Natural killer cell (primary cell): ENCODE measurements around the gene ADGRG6. TPM values are rescaled to one million over a fixed set of nuclear protein-coding genes. Genes with fewer than 3 reads are reported as not detected.

ENCODE experiments used
- ATAC-seq, 3 donors: fragments of 150-1000 bp in 2 of 3; fragments of 200-7000 bp in 1 of 3; cut with Tn5 transposase; 1 replicate in 1 of 3; 2 replicates in 2 of 3; pipeline ENCODE4 v1.10.0; 2021; ENCODE audit warnings: mild to moderate bottlenecking in 2 of 3, moderate library complexity in 2 of 3
- DNase-seq, 2 donors: peaks; one replicate each; pipeline versions ENCODE4 v3.0.0 to v3.0.0-alpha.2; 2013 to 2021; ENCODE audit warnings: mixed read lengths in 1 of 2
- H3K27ac ChIP-seq: one replicate; pipeline ENCODE4 v1.5.1; 2013; ENCODE audit warnings: mild to moderate bottlenecking, low read length
- H3K27me3 ChIP-seq: one replicate; pipeline ENCODE4 v1.6.1; 2013; ENCODE audit warnings: low read length; ENCODE audit not compliant: control insufficient read depth, insufficient read depth
- H3K36me3 ChIP-seq: one replicate; pipeline ENCODE4 v1.6.1; 2013; ENCODE audit warnings: low read length; ENCODE audit not compliant: control insufficient read depth, insufficient read depth
- H3K4me1 ChIP-seq: one replicate; pipeline ENCODE4 v1.6.1; 2013; ENCODE audit warnings: low read length; ENCODE audit not compliant: control insufficient read depth, insufficient read depth
- H3K4me3 ChIP-seq: one replicate; pipeline ENCODE4 v1.5.1; 2013; ENCODE audit warnings: low read length
- H3K9me3 ChIP-seq: one replicate; pipeline ENCODE4 v1.6.1; 2013; ENCODE audit warnings: low read length; ENCODE audit not compliant: control insufficient read depth, insufficient read depth
- H3K27ac Mint-ChIP-seq, 2 donors: one replicate each; pipeline ENCODE4 v1.8.0; 2022; ENCODE audit warnings: mild to moderate bottlenecking in 2 of 2, mixed read lengths in 2 of 2, moderate library complexity in 1 of 2
- H3K27me3 Mint-ChIP-seq, 2 donors: one replicate each; pipeline ENCODE4 v1.8.0; 2022; ENCODE audit warnings: low read depth in 2 of 2, mixed read lengths in 2 of 2
- H3K36me3 Mint-ChIP-seq: one replicate; pipeline ENCODE4 v1.8.0; 2022; ENCODE audit warnings: mixed read lengths
- H3K4me1 Mint-ChIP-seq, 2 donors: one replicate each; pipeline ENCODE4 v1.8.0; 2022; ENCODE audit warnings: mixed read lengths in 2 of 2
- H3K4me3 Mint-ChIP-seq: one replicate; pipeline ENCODE4 v1.8.0; 2022; ENCODE audit warnings: mild to moderate bottlenecking, moderate library complexity, mixed read lengths
- H3K9me3 Mint-ChIP-seq, 2 donors: one replicate each; pipeline ENCODE4 v1.8.0; 2022; ENCODE audit warnings: mixed read lengths in 2 of 2
- CTCF ChIP-seq: fragments of 200-600 bp; IDR thresholded peaks from one replicate; pipeline ENCODE4 v1.8.0; 2022; ENCODE audit warnings: antibody characterized with exemption
- WGBS: methylation state at CpG from one replicate; pipeline ENCODE4 v1.1.7; 2013; ENCODE audit warnings: missing lambda C conversion rate; ENCODE audit not compliant: insufficient coverage; 5-methylcytosine and 5-hydroxymethylcytosine counted together
- intact Hi-C: fragments of 100-400 bp; cut with micrococcal nuclease; formaldehyde crosslinking; loops from one replicate; pipeline ENCODE4 v1.14.2; 2022
- total RNA-seq, 4 donors: library from RNA; stranded (reverse); fragments of 120-200 nt in 1 of 4; gene quantifications; one replicate each; pipeline versions ENCODE4 v1.2.3 to v1.2.4, GENCODE V29; 2013 to 2022

Gene ADGRG6
- total RNA-seq, 3 donors from 2014 or later (not counting 1 experiment from before 2014, with no cell fraction given) = 0.05 to 0.24 TPM; not detected in 1

GRCh38 chr6:142355520-142356174, 53.8 kb downstream of the ADGRG6 start:
- intact Hi-C loops = no loop called here
- H3K4me3 Mint-ChIP-seq = no peak overlapping the region
- 1% methylated on average over 6 of the region's 7 CpGs for WGBS
- TF ChIP-seq CTCF = no peak
- DNase-seq (peak in 1 of 2 donors; percentile 37), ATAC-seq (no peak)
- H3K27me3 Mint-ChIP-seq = peaks cover 0 to 3% of the 10 kb centered on the region in 2 donors
- H3K9me3 ChIP-seq = no peaks in the 10 kb centered on the region
- H3K27me3 ChIP-seq = peaks cover 2% of the 10 kb centered on the region
- no peaks in the 10 kb centered on the region for H3K4me1 Mint-ChIP-seq
- no peaks in the 10 kb centered on the region for H3K36me3 ChIP-seq
- no peaks in the 10 kb centered on the region for H3K36me3 Mint-ChIP-seq
- H3K4me1 ChIP-seq = no peaks in the 10 kb centered on the region
- no peak overlapping the region for H3K4me3 ChIP-seq
- H3K27ac Mint-ChIP-seq = no peak overlapping the region
- H3K27ac ChIP-seq = no peak overlapping the region
- peaks cover 0 to 4% of the 10 kb centered on the region in 2 donors for H3K9me3 Mint-ChIP-seq

GRCh38 chr6:142356201-142356883, 54.5 kb downstream of the ADGRG6 start:
- Histone ChIP-seq H3K27ac (no peak overlapping the region), H3K4me3 (no peak overlapping the region), H3K27me3 (peaks cover 2% of the 10 kb centered on the region), H3K36me3 (no peaks in the 10 kb centered on the region), H3K4me1 (no peaks in the 10 kb centered on the region), H3K9me3 (no peaks in the 10 kb centered on the region)
- intact Hi-C loops = no loop called here
- peaks cover 0 to 3% of the 10 kb centered on the region in 2 donors for H3K27me3 Mint-ChIP-seq
- TF ChIP-seq CTCF = no peak
- DNase-seq (no peak), ATAC-seq (no peak)
- peaks cover 0 to 3% of the 10 kb centered on the region in 2 donors for H3K9me3 Mint-ChIP-seq
- H3K36me3 Mint-ChIP-seq = no peaks in the 10 kb centered on the region
- H3K27ac Mint-ChIP-seq = no peak overlapping the region
- H3K4me3 Mint-ChIP-seq = no peak overlapping the region
- WGBS = 18% methylated on average over 3 of the region's 5 CpGs
- H3K4me1 Mint-ChIP-seq = no peaks in the 10 kb centered on the region

GRCh38 chr6:142356884-142357225, 55.0 kb downstream of the ADGRG6 start:
- H3K9me3 Mint-ChIP-seq = peaks cover 0 to 2% of the 10 kb centered on the region in 2 donors
- no peak for TF ChIP-seq CTCF
- H3K4me1 ChIP-seq = no peaks in the 10 kb centered on the region
- H3K27me3 ChIP-seq = peaks cover 2% of the 10 kb centered on the region
- H3K36me3 ChIP-seq = no peaks in the 10 kb centered on the region
- H3K27ac Mint-ChIP-seq = no peak overlapping the region
- intact Hi-C loops = no loop called here
- H3K4me3 Mint-ChIP-seq = no peak overlapping the region
- peaks cover 0 to 3% of the 10 kb centered on the region in 2 donors for H3K27me3 Mint-ChIP-seq
- H3K36me3 Mint-ChIP-seq = no peaks in the 10 kb centered on the region
- no peak overlapping the region for H3K27ac ChIP-seq
- H3K4me1 Mint-ChIP-seq = no peaks in the 10 kb centered on the region
- H3K9me3 ChIP-seq = no peaks in the 10 kb centered on the region
- DNase-seq (no peak), ATAC-seq (no peak)
- no CpG with 5 or more reads among the region's 1 CpG for WGBS
- no peak overlapping the region for H3K4me3 ChIP-seq
